H9 (cell line): Measurements from ENCODE around the gene PLEKHA5. TPM values are rescaled to one million over a fixed set of nuclear protein-coding genes. Genes with fewer than 3 reads are reported as not detected.

ENCODE experiments used
- DNase-seq: peaks from one replicate; pipeline ENCODE4 v3.0.0-alpha.2; 2017
- H2AFZ ChIP-seq: one replicate; pipeline ENCODE4 v1.6.1; 2013; ENCODE audit warnings: mild to moderate bottlenecking, low read length, control low read depth, moderate library complexity
- H2AK5ac ChIP-seq: 2 replicates; pipeline ENCODE4 v1.6.1; 2013; ENCODE audit warnings: low read length, control low read depth, mixed read lengths; ENCODE audit not compliant: insufficient read length
- H2BK120ac ChIP-seq: one replicate; pipeline ENCODE4 v1.6.1; 2013; ENCODE audit warnings: low read depth, mild to moderate bottlenecking, low read length, control low read depth, inconsistent platforms; ENCODE audit not compliant: poor library complexity, severe bottlenecking
- H2BK12ac ChIP-seq: 2 replicates; pipeline ENCODE4 v1.6.1; 2013; ENCODE audit warnings: low read length, control low read depth, mixed read lengths, low read depth; ENCODE audit not compliant: insufficient read length
- H2BK15ac ChIP-seq: 2 replicates; pipeline ENCODE4 v1.6.1; 2013; ENCODE audit warnings: low read depth, low read length, control low read depth
- H2BK20ac ChIP-seq: one replicate; pipeline ENCODE4 v1.6.1; 2013; ENCODE audit warnings: low read depth, mild to moderate bottlenecking, low read length, control low read depth, inconsistent platforms; ENCODE audit not compliant: poor library complexity, severe bottlenecking
- H2BK5ac ChIP-seq: 2 replicates; pipeline ENCODE4 v1.6.1; 2013; ENCODE audit warnings: low read length, control low read depth, mixed read lengths; ENCODE audit not compliant: insufficient read length
- H3K14ac ChIP-seq: 2 replicates; pipeline ENCODE4 v1.6.1; 2013; ENCODE audit warnings: low read length, control low read depth; ENCODE audit not compliant: insufficient read depth
- H3K18ac ChIP-seq: 2 replicates; pipeline ENCODE4 v1.6.1; 2013; ENCODE audit warnings: low read depth, mild to moderate bottlenecking, mixed read lengths, low read length, control low read depth; ENCODE audit not compliant: insufficient read length
- H3K23ac ChIP-seq: 2 replicates; pipeline ENCODE4 v1.6.1; 2013; ENCODE audit warnings: low read length, control low read depth, mixed read lengths, low read depth; ENCODE audit not compliant: insufficient read length
- H3K23me2 ChIP-seq: 2 replicates; pipeline ENCODE4 v1.6.1; 2013; ENCODE audit warnings: low read depth, mild to moderate bottlenecking, mixed read lengths, low read length, control low read depth; ENCODE audit not compliant: insufficient read length, poor library complexity, severe bottlenecking
- H3K27ac ChIP-seq: 2 replicates; pipeline ENCODE4 v1.5.1; 2013; ENCODE audit warnings: low read length, control low read depth, mixed read lengths, low read depth; ENCODE audit not compliant: insufficient read length
- H3K27me3 ChIP-seq: 2 replicates; pipeline ENCODE4 v1.6.1; 2013; ENCODE audit warnings: low read length, control low read depth, inconsistent platforms; ENCODE audit not compliant: insufficient read depth
- H3K4ac ChIP-seq: 2 replicates; pipeline ENCODE4 v1.6.1; 2013; ENCODE audit warnings: low read depth, mild to moderate bottlenecking, control low read depth, inconsistent platforms, low read length, moderate library complexity
- H3K4me1 ChIP-seq: 2 replicates; pipeline ENCODE4 v1.6.1; 2013; ENCODE audit warnings: low read length, control low read depth, inconsistent platforms; ENCODE audit not compliant: insufficient read depth
- H3K4me2 ChIP-seq: 2 replicates; pipeline ENCODE4 v1.6.1; 2013; ENCODE audit warnings: low read length, control low read depth, mixed read lengths; ENCODE audit not compliant: insufficient read length, insufficient read depth
- H3K56ac ChIP-seq: 2 replicates; pipeline ENCODE4 v1.6.1; 2013; ENCODE audit warnings: low read depth, mild to moderate bottlenecking, mixed read lengths, low read length, control low read depth; ENCODE audit not compliant: insufficient read length
- H3K79me1 ChIP-seq: 2 replicates; pipeline ENCODE4 v1.6.1; 2013; ENCODE audit warnings: low read depth, mild to moderate bottlenecking, moderate library complexity, low read length, control low read depth, inconsistent platforms; ENCODE audit not compliant: insufficient read depth, poor library complexity, severe bottlenecking
- H3K79me2 ChIP-seq: 2 replicates; pipeline ENCODE4 v1.6.1; 2013; ENCODE audit warnings: low read length, control low read depth, inconsistent platforms; ENCODE audit not compliant: insufficient read depth
- H3K9ac ChIP-seq: 2 replicates; pipeline ENCODE4 v1.6.1; 2013; ENCODE audit warnings: low read length, control low read depth, mixed read lengths; ENCODE audit not compliant: insufficient read length; ENCODE audit errors: extremely low read depth
- H3K9me3 ChIP-seq: one replicate; pipeline ENCODE4 v1.6.1; 2013; ENCODE audit warnings: low read depth, low read length, inconsistent platforms; ENCODE audit not compliant: control insufficient read depth
- H3T11ph ChIP-seq: one replicate; pipeline ENCODE4 v1.6.1; 2013; ENCODE audit warnings: mild to moderate bottlenecking, low read length, control low read depth, inconsistent platforms
- H4K20me1 ChIP-seq: one replicate; pipeline ENCODE4 v1.6.1; 2013; ENCODE audit not compliant: control insufficient read depth, insufficient read length, insufficient read depth
- H4K5ac ChIP-seq: 2 replicates; pipeline ENCODE4 v1.6.1; 2013; ENCODE audit warnings: low read depth, mild to moderate bottlenecking, mixed read lengths, low read length, control low read depth; ENCODE audit not compliant: insufficient read length
- H4K8ac ChIP-seq: replicated peaks from 2 replicates; pipeline ENCODE4 v1.6.1; 2013; ENCODE audit warnings: low read length, control low read depth, mixed read lengths, low read depth; ENCODE audit not compliant: insufficient read length
- H4K91ac ChIP-seq: 2 replicates; pipeline ENCODE4 v1.6.1; 2013; ENCODE audit warnings: low read depth, mild to moderate bottlenecking, moderate library complexity, mixed read lengths, low read length, control low read depth; ENCODE audit not compliant: insufficient read length
- H3K27ac Mint-ChIP-seq, 3 experiments: 2 replicates in 2 of 3; 3 replicates in 1 of 3; pipeline ENCODE4 v1.8.0; 2020 to 2021; ENCODE audit warnings: mixed read lengths in 3 of 3, mild to moderate bottlenecking in 1 of 3, moderate library complexity in 1 of 3
- H3K27me3 Mint-ChIP-seq: 2 replicates; pipeline ENCODE4 v1.8.0; 2021; ENCODE audit warnings: low read depth, mild to moderate bottlenecking, moderate library complexity, mixed read lengths
- H3K36me3 Mint-ChIP-seq, 3 experiments: 2 replicates in 2 of 3; 3 replicates in 1 of 3; pipeline ENCODE4 v1.8.0; 2020 to 2021; ENCODE audit warnings: low read depth in 3 of 3, mixed read lengths in 3 of 3; ENCODE audit not compliant: insufficient read depth in 1 of 3
- H3K4me1 Mint-ChIP-seq, 2 experiments: 2 replicates each; pipeline ENCODE4 v1.8.0; 2020; ENCODE audit warnings: mixed read lengths in 2 of 2
- H3K4me3 Mint-ChIP-seq, 2 experiments: 2 replicates in 1 of 2; 3 replicates in 1 of 2; pipeline ENCODE4 v1.8.0; 2020 to 2021; ENCODE audit warnings: mild to moderate bottlenecking in 2 of 2, mixed read lengths in 2 of 2, moderate library complexity in 1 of 2
- H3K9me3 Mint-ChIP-seq, 2 experiments: 2 replicates in 1 of 2; 3 replicates in 1 of 2; pipeline ENCODE4 v1.8.0; 2020; ENCODE audit warnings: mild to moderate bottlenecking in 2 of 2, mixed read lengths in 2 of 2, moderate library complexity in 1 of 2
- CTCF ChIP-seq: fragments of 200-600 bp; sonication (generic); conservative IDR thresholded peaks from 3 replicates; pipeline ENCODE4 v1.8.0; 2021; ENCODE audit warnings: antibody characterized with exemption, mild to moderate bottlenecking
- WGBS: extraction: QIAGEN DNeasy Blood & Tissue Kit; methylation state at CpG from one replicate; pipeline ENCODE4 v1.1.7; 2013; ENCODE audit warnings: missing lambda C conversion rate, low lambda C conversion rate, mixed read lengths; ENCODE audit not compliant: insufficient read length; ENCODE audit errors: extremely low coverage; 5-methylcytosine and 5-hydroxymethylcytosine counted together
- total RNA-seq: library from RNA; stranded (reverse); gene quantifications from 2 replicates; pipeline ENCODE4 v1.2.1, GENCODE V29; 2021

The PLEKHA5 gene
- total RNA-seq, 1 experiment from 2014 or later: 86.7 TPM

DNA sequence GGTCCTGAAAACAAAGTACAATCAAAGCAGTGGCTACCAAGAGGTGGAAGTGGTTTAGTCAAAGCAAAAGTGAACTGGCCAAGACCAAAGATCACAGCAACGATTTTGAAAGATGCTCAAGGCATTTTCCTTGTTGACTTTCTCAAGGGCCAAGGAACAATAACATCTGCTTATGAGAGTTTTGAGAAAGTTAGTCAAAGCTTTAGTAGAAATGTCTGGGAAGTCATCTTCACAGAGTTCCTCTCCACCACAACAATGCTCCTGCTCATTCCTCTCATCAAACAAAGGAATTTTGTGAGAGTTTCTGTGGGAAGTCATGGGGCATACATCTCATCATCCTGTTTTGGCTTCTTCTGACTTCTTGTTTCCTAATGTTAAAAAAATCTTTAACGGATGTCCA is 80.1 kb downstream of the PLEKHA5 start:
- Mint-ChIP-seq H3K4me1 (peaks cover 7 to 8% of the 10 kb centered on the region in 2 experiments), H3K36me3 (peaks cover 24 to 43% (median 37%) of the 10 kb centered on the region in 3 experiments), H3K4me3 (no peak overlapping the region), H3K27me3 (no peaks in the 10 kb centered on the region), H3K9me3 (peaks cover 2 to 7% of the 10 kb centered on the region in 2 experiments; a peak in 4 of 5 replicates), H3K27ac (no peak overlapping the region)
- peaks cover 6% of the 10 kb centered on the region for H3K79me1 ChIP-seq
- no peak overlapping the region for H3K56ac ChIP-seq
- no peak overlapping the region for H3K4me2 ChIP-seq
- no peaks in the 10 kb centered on the region for H4K20me1 ChIP-seq
- no peak overlapping the region for H4K91ac ChIP-seq
- no peak overlapping the region for H3K23ac ChIP-seq
- peaks cover 12% of the 10 kb centered on the region for H3K4me1 ChIP-seq
- no peak overlapping the region for H2BK12ac ChIP-seq
- H2BK5ac ChIP-seq: no peak overlapping the region
- no peak overlapping the region for H3T11ph ChIP-seq
- no peaks in the 10 kb centered on the region for H3K23me2 ChIP-seq
- H2BK15ac ChIP-seq: no peak overlapping the region
- H4K8ac ChIP-seq: no peak overlapping the region
- H2AFZ ChIP-seq: no peak overlapping the region
- H3K27me3 ChIP-seq: no peaks in the 10 kb centered on the region
- H2AK5ac ChIP-seq: no peak overlapping the region
- H3K14ac ChIP-seq: no peak overlapping the region
- peaks cover 4% of the 10 kb centered on the region; the same call in 1 of the 2 replicates for H3K79me2 ChIP-seq
- H3K9ac ChIP-seq: no peak overlapping the region
- H2BK20ac ChIP-seq: no peak overlapping the region
- no peak overlapping the region for H3K27ac ChIP-seq
- no peak overlapping the region for H2BK120ac ChIP-seq
- no peak overlapping the region for H4K5ac ChIP-seq
- H3K4ac ChIP-seq: no peak overlapping the region
- no peaks in the 10 kb centered on the region for H3K9me3 ChIP-seq
- TF ChIP-seq CTCF: no peak
- DNase-seq: no peak
- no CpG with 5 or more reads among the region's 2 CpGs for WGBS
- H3K18ac ChIP-seq: no peak overlapping the region
